ENCODE results near the gene EPB41L3.

DNA sequence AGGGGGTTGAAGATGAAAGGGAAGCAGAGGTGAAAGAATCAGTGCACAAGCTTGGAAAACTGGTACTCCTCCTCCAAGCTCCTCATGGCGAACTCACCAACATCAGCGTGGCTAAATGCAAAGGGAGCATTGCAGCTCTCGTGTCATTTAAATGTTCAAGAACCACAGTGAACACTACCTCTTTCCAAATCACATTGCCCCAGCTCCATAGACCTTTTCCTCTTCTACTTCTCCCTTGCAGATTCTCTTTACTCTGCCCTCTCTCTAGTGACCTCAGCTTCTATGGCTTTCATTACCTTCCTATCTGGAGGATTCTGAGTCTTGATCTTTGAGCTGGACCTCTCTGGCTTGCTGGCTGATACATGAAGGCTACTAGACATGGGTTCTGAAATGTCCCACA is 14.3 kb downstream of the EPB41L3 start:
- TF ChIP-seq, protein P1, sequence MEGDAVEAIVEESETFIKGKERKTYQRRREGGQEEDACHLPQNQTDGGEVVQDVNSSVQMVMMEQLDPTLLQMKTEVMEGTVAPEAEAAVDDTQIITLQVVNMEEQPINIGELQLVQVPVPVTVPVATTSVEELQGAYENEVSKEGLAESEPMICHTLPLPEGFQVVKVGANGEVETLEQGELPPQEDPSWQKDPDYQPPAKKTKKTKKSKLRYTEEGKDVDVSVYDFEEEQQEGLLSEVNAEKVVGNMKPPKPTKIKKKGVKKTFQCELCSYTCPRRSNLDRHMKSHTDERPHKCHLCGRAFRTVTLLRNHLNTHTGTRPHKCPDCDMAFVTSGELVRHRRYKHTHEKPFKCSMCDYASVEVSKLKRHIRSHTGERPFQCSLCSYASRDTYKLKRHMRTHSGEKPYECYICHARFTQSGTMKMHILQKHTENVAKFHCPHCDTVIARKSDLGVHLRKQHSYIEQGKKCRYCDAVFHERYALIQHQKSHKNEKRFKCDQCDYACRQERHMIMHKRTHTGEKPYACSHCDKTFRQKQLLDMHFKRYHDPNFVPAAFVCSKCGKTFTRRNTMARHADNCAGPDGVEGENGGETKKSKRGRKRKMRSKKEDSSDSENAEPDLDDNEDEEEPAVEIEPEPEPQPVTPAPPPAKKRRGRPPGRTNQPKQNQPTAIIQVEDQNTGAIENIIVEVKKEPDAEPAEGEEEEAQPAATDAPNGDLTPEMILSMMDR (conservative IDR thresholded peaks at IDR 0.05; ENCODE audit: low read length): no peak
- TF ChIP-seq EZH2phosphoT487 (IDR thresholded peaks at IDR 0.05; ENCODE audit: borderline replicate concordance, low read depth, low read length): no peak

All from OCI-LY7 (cell line).